ENCODE results near the gene GID8.
"Not testable (repeated sequence)": the region's sequence is repeated elsewhere in the genome, so short reads cannot be mapped to it uniquely, and the experiment has no call there.

The GID8 gene

GRCh38 chr20:62958388-62959100 lies 20.6 kb downstream of the GID8 start:
- no peak for DNase-seq (ENCODE audit: low spot score)

- no peak for DNase-seq (ENCODE audit: low spot score)
These were observed 21.4 kb downstream of the GID8 start for GRCh38 chr20:62959101-62959971.

DNA sequence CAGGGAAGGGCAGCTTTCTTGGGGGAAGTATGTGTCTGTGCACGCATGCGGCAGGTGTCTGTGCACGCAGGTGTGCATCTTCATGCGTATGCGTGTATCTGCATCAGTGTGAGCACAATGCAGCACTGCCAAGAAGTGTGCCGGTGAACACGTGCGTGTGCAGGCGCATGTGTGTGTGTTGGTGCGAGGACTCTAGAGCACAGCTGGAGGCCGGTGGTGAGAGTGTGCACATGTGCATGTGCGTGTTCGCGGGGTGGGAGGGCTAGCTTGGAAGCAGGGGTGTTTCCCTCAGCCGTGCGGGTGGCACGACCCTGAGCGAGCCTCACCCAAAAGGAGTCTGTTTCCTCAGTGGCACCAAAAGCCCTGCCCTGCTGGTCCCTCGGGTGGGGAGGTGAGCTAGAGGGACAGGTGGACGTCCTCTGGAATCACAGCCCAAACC lies 22.1 kb downstream of the GID8 start:
- no peak for DNase-seq (ENCODE audit: low spot score)

DNA sequence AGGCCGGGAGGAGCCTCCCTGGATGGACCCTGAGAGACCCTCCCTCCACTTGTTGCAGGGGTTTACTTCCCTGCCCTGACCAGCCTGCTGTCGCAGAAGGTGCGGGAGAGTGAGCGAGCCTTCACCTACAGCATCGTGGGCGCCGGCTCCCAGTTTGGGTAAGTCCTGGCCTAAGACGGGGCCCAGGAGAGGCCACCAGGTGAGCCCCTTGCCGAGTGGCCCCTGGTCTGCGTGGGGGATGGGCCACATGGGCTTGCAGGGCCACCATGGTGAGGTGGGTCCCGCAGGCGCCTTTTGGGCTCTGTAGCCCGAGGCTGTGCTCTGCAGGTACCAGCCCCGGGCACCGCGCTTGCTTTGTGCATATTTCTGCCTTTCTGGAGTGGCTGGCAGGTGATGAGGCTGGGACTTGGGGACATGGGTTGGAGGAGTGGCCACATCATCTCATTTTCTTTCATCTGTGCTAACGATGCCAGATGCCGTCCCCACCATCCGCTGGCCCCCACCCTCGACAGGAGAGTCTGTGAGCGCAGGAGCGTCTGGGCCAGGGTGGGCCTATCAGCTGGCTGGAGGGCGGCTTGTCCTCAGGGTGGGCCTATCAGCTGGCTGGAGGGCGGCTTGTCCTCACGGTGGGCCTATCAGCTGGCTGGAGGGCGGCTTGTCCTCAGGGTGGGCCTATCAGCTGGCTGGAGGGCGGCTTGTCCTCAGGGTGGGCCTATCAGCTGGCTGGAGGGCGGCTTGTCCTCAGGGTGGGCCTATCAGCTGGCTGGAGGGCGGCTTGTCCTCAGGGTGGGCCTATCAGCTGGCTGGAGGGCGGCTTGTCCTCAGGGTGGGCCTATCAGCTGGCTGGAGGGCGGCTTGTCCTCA lies 22.7 kb downstream of the GID8 start:
- DNase-seq (ENCODE audit: low spot score), result not testable (repeated sequence)

- DNase-seq (ENCODE audit: low spot score), result no peak
These were observed 23.4 kb downstream of the GID8 start for GRCh38 chr20:62961310-62961783.

DNA sequence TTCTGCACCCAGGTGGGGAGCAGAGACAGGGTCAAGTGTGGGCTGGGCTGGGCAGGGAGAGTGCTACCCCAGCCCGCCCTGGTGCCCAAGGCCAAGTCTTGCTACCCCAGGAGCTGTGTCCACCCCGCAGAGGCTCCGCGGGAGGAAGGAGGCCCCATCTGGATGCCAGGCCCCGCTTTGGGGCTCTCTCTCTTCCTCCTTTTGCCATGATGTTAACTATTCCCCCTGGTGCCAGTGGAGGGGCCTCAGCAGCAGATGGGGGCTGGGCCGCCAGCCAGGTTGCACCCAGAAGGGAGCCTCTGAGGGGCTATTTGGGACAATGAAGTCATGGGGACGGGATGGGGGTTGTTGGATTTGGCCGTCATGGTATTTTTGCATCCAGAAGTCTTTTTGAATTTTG lies 23.9 kb downstream of the GID8 start:
- DNase-seq (ENCODE audit: low spot score), result no peak

GRCh38 chr20:62962221-62962879 lies 24.4 kb downstream of the GID8 start:
- no peak for DNase-seq (ENCODE audit: low spot score)

DNA sequence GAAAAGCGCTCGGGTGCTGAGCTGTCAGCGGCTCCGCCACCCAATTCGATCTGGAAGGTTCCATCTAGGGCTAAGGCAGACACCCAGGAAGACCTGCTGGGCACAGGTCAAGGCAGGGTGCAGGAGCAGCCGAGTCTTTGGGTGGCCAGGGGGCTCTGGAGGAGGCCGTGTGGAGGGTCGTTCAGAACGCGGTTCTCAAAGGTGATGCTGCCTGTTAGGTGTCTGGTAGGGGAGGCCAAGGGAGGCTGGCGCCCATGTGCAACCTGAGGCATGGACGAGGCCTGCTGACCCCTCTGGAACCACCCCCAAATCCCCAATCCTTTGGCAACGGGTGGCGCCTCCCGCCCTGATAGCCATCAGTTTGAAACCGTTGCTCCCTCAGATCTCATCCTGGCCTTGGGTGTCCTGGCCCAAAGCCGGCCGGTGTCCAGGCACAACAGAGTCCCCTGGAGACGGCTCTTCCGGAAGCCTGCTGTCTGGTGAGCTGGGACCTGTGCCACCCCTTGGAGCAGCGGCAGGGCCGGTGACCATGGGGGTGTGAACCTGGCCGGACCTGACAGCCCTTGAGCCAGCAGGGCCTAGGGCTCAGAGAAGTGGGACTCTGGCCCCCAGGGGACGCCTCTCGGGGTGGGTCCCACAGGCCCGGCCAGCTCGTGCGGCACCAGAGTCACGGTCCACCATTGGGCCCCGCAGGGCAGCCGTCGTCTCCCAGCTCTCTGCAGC lies 25.1 kb downstream of the GID8 start:
- DNase-seq (ENCODE audit: low spot score), result no peak

GRCh38 chr20:62963614-62964397 lies 25.9 kb downstream of the GID8 start:
- DNase-seq (ENCODE audit: low spot score), result no peak

GRCh38 chr20:62964700-62965099 lies 26.8 kb downstream of the GID8 start:
- DNase-seq (ENCODE audit: low spot score), result peak; percentile 63

DNA sequence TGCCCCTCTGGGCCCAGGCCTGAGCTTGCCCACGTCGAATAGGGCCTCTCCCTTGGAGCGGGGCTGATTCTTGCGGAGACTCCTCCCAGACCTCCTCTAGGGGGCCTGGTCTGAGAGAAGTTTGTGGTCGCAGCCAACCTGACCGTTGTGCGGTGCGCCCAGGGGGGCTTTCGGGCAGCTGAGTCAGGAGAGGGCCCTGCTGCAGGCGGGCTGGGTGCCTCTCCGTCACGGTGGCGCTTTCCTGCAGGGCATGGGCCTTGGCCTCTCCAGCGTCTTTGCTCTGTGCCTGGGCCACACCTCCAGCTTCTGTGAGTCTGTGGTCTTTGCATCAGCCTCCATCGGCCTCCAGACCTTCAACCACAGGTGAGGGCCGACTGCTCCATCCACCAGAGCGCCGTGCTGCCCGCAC lies 27.4 kb downstream of the GID8 start:
- no peak for DNase-seq (ENCODE audit: low spot score)

- no peak for DNase-seq (ENCODE audit: low spot score)
These were observed 28.5 kb downstream of the GID8 start for GRCh38 chr20:62966212-62967148.

DNA sequence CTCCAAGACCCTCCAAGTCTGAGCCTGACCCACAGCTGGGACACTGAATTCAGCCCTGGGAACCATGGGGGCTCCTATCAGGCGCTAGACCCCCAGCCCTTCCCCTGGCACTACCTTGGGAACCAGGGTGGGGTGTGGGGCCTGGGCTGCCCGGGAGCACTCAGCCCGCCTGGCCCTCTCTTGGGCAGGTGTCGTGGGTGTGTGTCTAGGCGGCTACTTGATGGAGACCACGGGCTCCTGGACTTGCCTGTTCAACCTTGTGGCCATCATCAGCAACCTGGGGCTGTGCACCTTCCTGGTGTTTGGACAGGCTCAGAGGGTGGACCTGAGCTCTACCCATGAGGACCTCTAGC lies 29.2 kb downstream of the GID8 start:
- no peak for DNase-seq (ENCODE audit: low spot score)

DNA sequence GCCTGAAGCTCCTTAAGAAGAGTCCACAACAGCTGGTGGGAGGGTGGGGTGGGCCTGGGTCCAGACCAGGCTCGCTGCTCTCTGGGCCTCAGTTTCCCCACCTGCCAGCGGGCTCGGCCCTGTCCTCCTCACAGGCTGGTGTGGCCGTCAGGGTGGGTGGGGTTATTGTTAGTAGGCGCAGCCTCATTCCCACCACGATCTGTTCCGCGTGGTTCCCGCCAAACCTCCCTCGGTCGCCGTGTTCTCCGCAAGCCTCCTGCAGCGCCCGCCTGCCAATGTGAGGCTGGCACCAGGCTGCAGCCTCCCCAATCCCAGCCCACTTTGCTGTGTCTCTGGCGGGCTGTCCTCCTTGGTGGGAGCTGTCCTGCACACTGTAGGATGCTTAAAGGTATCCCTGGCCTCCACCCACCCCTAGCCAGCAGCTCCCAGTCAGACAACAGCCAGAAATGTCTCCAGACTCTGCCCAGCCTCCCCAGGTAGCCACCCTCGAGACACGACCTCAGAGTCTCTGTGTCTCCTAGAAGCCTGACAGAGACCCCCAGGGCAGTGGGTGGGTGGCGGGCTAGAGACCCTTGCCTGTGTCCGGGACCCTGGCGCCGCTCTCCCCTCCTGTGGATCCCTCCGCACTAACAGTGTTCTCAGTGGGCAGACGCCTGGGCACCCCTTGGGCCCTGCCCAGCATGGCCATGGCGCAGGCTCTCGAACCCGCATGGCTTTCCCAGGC lies 29.8 kb downstream of the GID8 start:
- DNase-seq (ENCODE audit: low spot score), result no peak

DNA sequence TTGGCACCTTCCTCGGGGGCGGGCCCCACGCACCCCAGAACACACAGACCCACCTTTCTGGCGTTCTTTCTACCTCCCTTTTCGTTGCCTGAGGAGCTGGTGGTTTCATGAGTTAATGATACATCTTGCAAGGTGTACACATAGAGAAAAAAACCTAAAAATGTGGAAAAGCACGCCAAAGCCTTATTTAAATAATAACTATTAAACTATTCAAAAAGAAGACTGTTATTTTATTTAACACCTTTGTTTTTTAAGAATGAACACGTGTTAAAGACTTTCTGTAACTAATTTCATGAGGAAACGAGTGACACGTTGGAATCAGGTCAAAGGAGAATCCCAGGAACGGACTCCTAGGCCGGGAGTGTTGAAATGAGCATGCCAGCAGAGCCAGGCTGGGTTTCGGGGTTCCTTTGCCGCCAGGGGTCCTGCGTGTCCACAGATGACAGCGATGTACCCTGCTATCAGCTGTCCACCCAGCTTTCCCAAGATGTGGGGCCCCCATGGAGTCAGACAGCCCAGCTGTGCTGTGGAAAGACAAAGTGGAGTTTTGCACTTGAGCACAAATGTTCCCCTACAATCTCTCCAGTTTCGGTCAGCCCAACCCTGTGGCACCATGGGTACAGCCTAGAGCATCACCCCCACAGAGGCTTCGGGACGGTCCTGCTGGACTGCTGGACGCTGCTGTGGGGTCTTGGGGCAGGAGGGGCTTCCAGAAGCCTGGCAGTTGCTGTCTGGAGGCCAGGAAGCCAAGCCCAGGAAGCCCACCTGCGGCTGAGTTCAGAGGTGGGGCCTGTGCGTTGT lies 30.6 kb downstream of the GID8 start:
- DNase-seq (ENCODE audit: low spot score), result no peak

- no peak for DNase-seq (ENCODE audit: low spot score)
These were observed 31.3 kb downstream of the GID8 start for GRCh38 chr20:62969179-62969760.

GRCh38 chr20:62969939-62970306 lies 32.0 kb downstream of the GID8 start:
- no peak for DNase-seq (ENCODE audit: low spot score)

Measured in Ammon's horn (tissue), 1 donor.